Ascending aorta (tissue), 2 donors: Measurements from ENCODE around the gene BEND6. TPM values are rescaled to one million over a fixed set of nuclear protein-coding genes. Genes with fewer than 3 reads are reported as not detected.

Experiments
- DNase-seq, 2 donors: peaks; one replicate each; pipeline ENCODE4 v3.0.0-alpha.2; 2019; ENCODE audit warnings: low spot score in 2 of 2
- H3K27ac ChIP-seq, 2 donors: fragments of 200-600 bp; sonication (generic); one replicate each; pipeline ENCODE4 v1.5.1; 2016 to 2017; ENCODE audit warnings: mild to moderate bottlenecking in 1 of 2
- H3K27me3 ChIP-seq: fragments of 200-600 bp; sonication (generic); one replicate; pipeline ENCODE4 v1.5.1; 2017
- H3K36me3 ChIP-seq, 2 donors: fragments of 200-600 bp; sonication (generic); one replicate each; pipeline ENCODE4 v1.5.1; 2016
- H3K4me1 ChIP-seq, 2 donors: fragments of 200-600 bp; sonication (generic); one replicate each; pipeline ENCODE4 v1.5.1; 2016 to 2017; ENCODE audit warnings: mild to moderate bottlenecking in 1 of 2
- H3K4me3 ChIP-seq, 2 donors: fragments of 200-600 bp; sonication (generic); one replicate each; pipeline ENCODE4 v1.5.1; 2016 to 2017; ENCODE audit warnings: mild to moderate bottlenecking in 1 of 2
- H3K9me3 ChIP-seq, 2 donors: fragments of 200-600 bp; sonication (generic); one replicate each; pipeline ENCODE4 v1.5.1; 2016
- intact Hi-C: fragments of 100-400 bp; cut with DNase I; formaldehyde crosslinking; loops from one replicate; pipeline ENCODE4 v1.15.1; 2023
- total RNA-seq: library from RNA; depleted of rRNA; stranded (reverse); fragments of >200 nt; gene quantifications from one replicate; pipeline ENCODE4 v1.1.0, GENCODE V29; 2016
- TF ChIP-seq, protein P1 (sequence below), 3 experiments: fragments of 200-600 bp in 2 of 3; fragments of 450-650 bp in 1 of 3; sonication (generic) in 2 of 3; IDR thresholded peaks; one replicate each; pipeline ENCODE4 v1.5.1; 2016 to 2019; ENCODE audit warnings: antibody characterized with exemption in 3 of 3, mild to moderate bottlenecking in 1 of 3, moderate library complexity in 1 of 3

Gene BEND6
- total RNA-seq, 1 donor from 2014 or later, result 1.3 TPM

DNA sequence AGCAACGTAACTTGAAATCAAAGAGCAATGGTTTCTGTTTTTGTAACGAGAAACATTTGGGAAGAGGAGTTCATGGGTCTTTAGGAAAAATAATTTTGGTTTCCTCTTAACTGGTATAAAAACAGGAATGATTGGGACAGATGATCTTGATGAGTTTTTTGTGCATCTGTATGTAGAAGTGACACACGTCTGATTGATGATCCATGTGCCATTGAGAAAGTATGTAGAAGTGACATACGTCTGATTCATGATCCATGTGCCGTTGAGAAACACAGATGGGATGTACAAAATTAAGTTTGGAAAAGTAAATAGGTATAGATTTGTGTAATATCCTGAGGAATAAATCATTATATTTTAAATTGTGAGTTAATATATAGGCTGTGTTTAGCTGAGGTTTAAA is 93.7 kb downstream of the BEND6 start:
- H3K27me3 ChIP-seq, result no peaks in the 10 kb centered on the region
- no peaks in the 10 kb centered on the region for H3K9me3 ChIP-seq
- no peak for DNase-seq
- H3K4me1 ChIP-seq, result peaks cover 0 to 12% of the 10 kb centered on the region in 2 donors
- intact Hi-C loops, result loop anchor here (5.0 kb wide), 2 partner anchors 39 to 124 kb away; partner anchors contain the start of gene BAG2
- no peak overlapping the region for H3K27ac ChIP-seq
- H3K36me3 ChIP-seq, result peaks cover 8 to 29% of the 10 kb centered on the region in 2 donors
- H3K4me3 ChIP-seq, result no peak overlapping the region
- TF ChIP-seq, protein P1, sequence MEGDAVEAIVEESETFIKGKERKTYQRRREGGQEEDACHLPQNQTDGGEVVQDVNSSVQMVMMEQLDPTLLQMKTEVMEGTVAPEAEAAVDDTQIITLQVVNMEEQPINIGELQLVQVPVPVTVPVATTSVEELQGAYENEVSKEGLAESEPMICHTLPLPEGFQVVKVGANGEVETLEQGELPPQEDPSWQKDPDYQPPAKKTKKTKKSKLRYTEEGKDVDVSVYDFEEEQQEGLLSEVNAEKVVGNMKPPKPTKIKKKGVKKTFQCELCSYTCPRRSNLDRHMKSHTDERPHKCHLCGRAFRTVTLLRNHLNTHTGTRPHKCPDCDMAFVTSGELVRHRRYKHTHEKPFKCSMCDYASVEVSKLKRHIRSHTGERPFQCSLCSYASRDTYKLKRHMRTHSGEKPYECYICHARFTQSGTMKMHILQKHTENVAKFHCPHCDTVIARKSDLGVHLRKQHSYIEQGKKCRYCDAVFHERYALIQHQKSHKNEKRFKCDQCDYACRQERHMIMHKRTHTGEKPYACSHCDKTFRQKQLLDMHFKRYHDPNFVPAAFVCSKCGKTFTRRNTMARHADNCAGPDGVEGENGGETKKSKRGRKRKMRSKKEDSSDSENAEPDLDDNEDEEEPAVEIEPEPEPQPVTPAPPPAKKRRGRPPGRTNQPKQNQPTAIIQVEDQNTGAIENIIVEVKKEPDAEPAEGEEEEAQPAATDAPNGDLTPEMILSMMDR (IDR thresholded peaks at IDR 0.05), result no peak

DNA sequence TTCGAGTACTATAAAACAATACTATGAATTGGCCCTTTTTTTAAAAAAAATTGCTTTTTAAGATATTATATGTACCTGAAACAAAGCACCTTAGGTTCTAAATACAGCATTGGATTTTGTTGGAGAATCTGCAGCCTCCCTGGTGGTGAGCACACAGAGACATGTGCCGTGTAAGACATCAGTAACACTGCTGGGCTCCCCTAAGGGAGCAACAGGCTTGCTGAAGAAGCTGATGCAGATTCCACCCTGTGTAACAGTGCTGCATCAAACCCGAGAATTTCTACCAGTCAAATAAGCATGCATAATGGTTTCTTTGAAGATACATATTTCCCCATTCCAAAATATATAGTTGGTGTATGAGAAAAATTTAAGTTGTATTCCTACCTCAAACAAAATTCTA is 108.9 kb downstream of the BEND6 start:
- intact Hi-C loops, result no loop called here
- no peak for DNase-seq
- TF ChIP-seq, protein P1 (IDR thresholded peaks at IDR 0.05), result no peak

DNA sequence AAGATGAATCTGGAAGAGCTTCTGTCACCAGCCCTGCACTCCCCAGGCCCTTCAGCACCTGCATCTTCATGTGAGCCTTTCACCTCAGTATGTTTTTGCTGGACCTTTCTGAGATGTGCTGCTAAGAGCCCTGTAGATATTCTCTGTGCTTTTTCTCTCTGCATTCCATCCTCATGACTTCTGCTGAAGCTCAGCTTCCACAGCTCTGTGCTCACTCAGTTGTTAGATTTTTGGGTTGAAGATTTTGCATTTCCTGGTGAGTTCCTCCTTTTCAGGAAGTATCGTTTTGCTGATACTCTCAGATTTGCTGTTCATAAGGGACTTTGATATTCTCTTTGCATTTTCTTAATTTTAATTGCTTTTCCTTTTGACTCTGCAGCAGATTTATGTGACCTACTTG is 109.9 kb downstream of the BEND6 start:
- intact Hi-C loops, result no loop called here

More for the DNA sequence above, 108.9 kb downstream of the BEND6 start:
- no peak overlapping the region for H3K4me3 ChIP-seq
- no peaks in the 10 kb centered on the region for H3K27me3 ChIP-seq
- H3K9me3 ChIP-seq, result no peaks in the 10 kb centered on the region
- peaks cover 5 to 28% of the 10 kb centered on the region in 2 donors for H3K36me3 ChIP-seq
- no peak overlapping the region for H3K27ac ChIP-seq
- no peaks in the 10 kb centered on the region for H3K4me1 ChIP-seq

DNA sequence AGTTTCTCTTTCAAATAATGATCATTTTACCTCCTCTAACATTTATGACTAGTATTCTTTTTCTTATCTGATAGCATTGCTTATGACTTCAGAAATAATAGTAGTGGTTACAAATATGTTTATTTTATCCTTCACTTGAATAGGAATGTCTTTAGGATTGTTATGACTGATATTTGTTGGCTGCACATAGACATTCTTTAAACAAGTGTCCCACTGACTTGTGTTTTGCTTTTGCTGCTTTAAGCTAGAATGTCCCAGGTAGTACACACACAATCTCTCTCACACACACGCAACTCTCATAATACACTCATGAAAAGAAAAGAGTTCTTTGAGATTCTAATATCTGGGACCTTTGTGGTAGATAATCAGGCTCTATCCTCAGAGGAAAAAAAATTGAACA is 113.2 kb downstream of the BEND6 start:
- TF ChIP-seq, protein P1 (IDR thresholded peaks at IDR 0.05), result no peak
- Histone ChIP-seq H3K27ac (no peak overlapping the region), H3K36me3 (peaks cover 0 to 12% of the 10 kb centered on the region in 2 donors), H3K4me3 (no peak overlapping the region), H3K27me3 (no peaks in the 10 kb centered on the region), H3K4me1 (no peaks in the 10 kb centered on the region), H3K9me3 (no peaks in the 10 kb centered on the region)
- DNase-seq, result no peak
- intact Hi-C loops, result no loop called here

More for the DNA sequence above, 109.9 kb downstream of the BEND6 start:
- H3K4me3 ChIP-seq, result no peak overlapping the region
- no peaks in the 10 kb centered on the region for H3K9me3 ChIP-seq
- no peaks in the 10 kb centered on the region for H3K27me3 ChIP-seq
- DNase-seq, result no peak
- H3K36me3 ChIP-seq, result peaks cover 5 to 28% of the 10 kb centered on the region in 2 donors
- no peak overlapping the region for H3K27ac ChIP-seq
- TF ChIP-seq, protein P1 (IDR thresholded peaks at IDR 0.05), result no peak
- H3K4me1 ChIP-seq, result no peaks in the 10 kb centered on the region

DNA sequence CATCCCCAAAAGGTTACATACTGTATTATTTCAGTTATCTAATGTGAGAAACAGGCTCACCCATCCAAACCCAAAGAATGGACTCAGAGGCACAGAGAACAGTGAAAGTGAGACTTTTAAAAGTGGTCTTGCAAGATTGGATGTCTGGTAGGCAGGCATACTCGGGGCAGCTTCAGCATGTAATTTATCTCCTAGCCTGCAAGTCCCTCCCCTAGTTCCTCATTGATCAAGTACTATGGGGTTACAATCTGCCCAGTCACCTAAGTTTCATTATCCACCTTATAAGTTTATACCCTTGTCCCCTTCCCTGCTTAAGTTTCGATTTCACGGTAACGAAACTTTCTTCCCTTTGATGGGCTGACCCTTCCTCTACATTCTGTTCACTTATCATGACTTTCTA is 114.3 kb downstream of the BEND6 start:
- intact Hi-C loops, result no loop called here
- H3K27ac ChIP-seq, result no peak overlapping the region
- TF ChIP-seq, protein P1 (IDR thresholded peaks at IDR 0.05), result no peak
- no peak for DNase-seq
- H3K27me3 ChIP-seq, result no peaks in the 10 kb centered on the region
- no peaks in the 10 kb centered on the region for H3K9me3 ChIP-seq
- H3K4me3 ChIP-seq, result no peak overlapping the region
- no peaks in the 10 kb centered on the region for H3K4me1 ChIP-seq
- peaks cover 0 to 7% of the 10 kb centered on the region in 2 donors for H3K36me3 ChIP-seq

DNA sequence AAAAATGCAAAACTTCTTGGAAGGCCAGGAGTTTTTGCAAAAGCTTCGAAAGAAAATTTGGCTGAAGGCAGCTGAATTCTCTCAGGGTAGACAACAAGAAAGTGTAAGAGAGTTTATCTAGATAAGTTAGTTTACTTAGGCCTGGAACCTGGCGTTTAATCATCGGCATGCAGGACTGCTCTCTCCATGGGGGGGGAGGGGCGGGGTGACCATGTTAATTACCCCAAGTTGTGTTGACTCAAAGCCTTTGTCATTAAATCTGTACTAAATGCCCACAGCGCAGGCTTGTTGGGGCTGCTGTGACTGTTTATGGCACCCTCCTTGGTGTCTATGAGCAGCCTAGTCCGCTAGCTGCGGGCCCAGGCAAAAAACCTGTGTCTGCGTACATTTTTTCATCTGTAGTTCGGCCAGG is 115.0 kb downstream of the BEND6 start:
- H3K27me3 ChIP-seq, result no peaks in the 10 kb centered on the region
- H3K9me3 ChIP-seq, result no peaks in the 10 kb centered on the region
- intact Hi-C loops, result no loop called here
- H3K27ac ChIP-seq, result no peak overlapping the region
- H3K4me1 ChIP-seq, result no peaks in the 10 kb centered on the region
- no peak for DNase-seq
- TF ChIP-seq, protein P1 (IDR thresholded peaks at IDR 0.05), result no peak
- peaks cover 0 to 2% of the 10 kb centered on the region in 2 donors for H3K36me3 ChIP-seq
- H3K4me3 ChIP-seq, result no peak overlapping the region
